Neural cell (in vitro differentiated cells): Measurements from ENCODE around the gene BCL2L15. TPM values are rescaled to one million over a fixed set of nuclear protein-coding genes. Genes with fewer than 3 reads are reported as not detected.

Experiments used
- H2AFZ ChIP-seq: fragments of 200-600, 300-800 bp; sonication (generic), shearing (Covaris generic); 2 replicates; pipeline ENCODE4 v1.6.0; 2014; ENCODE audit warnings: low read depth, mild to moderate bottlenecking, antibody characterized with exemption, low read length, moderate library complexity
- H3F3A ChIP-seq: fragments of 200-600 bp; shearing (Covaris generic); 2 replicates; pipeline ENCODE4 v1.6.1; 2016; ENCODE audit warnings: mild to moderate bottlenecking, moderate library complexity, mixed read lengths, antibody characterized with exemption, low read length; ENCODE audit not compliant: insufficient read depth, poor library complexity, severe bottlenecking
- H3K27ac ChIP-seq: fragments of 200-600, 300-800 bp; sonication (generic), shearing (Covaris generic); 2 replicates; pipeline ENCODE4 v1.5.1; 2014; ENCODE audit warnings: mild to moderate bottlenecking, low read length, moderate library complexity
- H3K27me3 ChIP-seq: fragments of 300-800, 200-600 bp; sonication (generic), shearing (Covaris generic); 2 replicates; pipeline ENCODE4 v1.6.0; 2014; ENCODE audit warnings: mild to moderate bottlenecking, low read depth, low read length, moderate library complexity; ENCODE audit not compliant: insufficient read depth
- H3K36me3 ChIP-seq: fragments of 300-800, 200-600 bp; sonication (generic), shearing (Covaris generic); 2 replicates; pipeline ENCODE4 v1.5.1; 2014; ENCODE audit warnings: mild to moderate bottlenecking, antibody characterized with exemption, low read length, moderate library complexity; ENCODE audit not compliant: insufficient read depth
- H3K4me2 ChIP-seq: fragments of 300-800, 200-600 bp; sonication (generic), shearing (Covaris generic); 2 replicates; pipeline ENCODE4 v1.6.0; 2014; ENCODE audit warnings: mild to moderate bottlenecking, low read length
- H3K4me3 ChIP-seq: fragments of 300-800, 200-600 bp; sonication (generic), shearing (Covaris generic); 2 replicates; pipeline ENCODE4 v1.5.1; 2014; ENCODE audit warnings: mild to moderate bottlenecking, low read length, moderate library complexity
- H3K79me2 ChIP-seq: fragments of 200-600 bp; shearing (Covaris generic); replicated peaks from 2 replicates; pipeline ENCODE4 v1.6.0; 2014; ENCODE audit warnings: mild to moderate bottlenecking, low read length, moderate library complexity; ENCODE audit not compliant: insufficient read depth
- H3K9ac ChIP-seq: fragments of 300-800, 200-600 bp; sonication (generic), shearing (Covaris generic); 2 replicates; pipeline ENCODE4 v1.6.1; 2016; ENCODE audit warnings: mild to moderate bottlenecking, low read length, mixed read lengths
- H3K9me2 ChIP-seq: fragments of 200-600 bp; shearing (Covaris generic); 2 replicates; pipeline ENCODE4 v1.6.1; 2016; ENCODE audit warnings: mild to moderate bottlenecking, low read length, mixed read lengths; ENCODE audit not compliant: insufficient read depth
- H3K9me3 ChIP-seq: fragments of 200-600, 300-800 bp; sonication (generic), shearing (Covaris generic); 2 replicates; pipeline ENCODE4 v1.6.1; 2016; ENCODE audit warnings: mild to moderate bottlenecking, mixed run types, low read length, moderate library complexity, mixed read lengths
- H4K20me1 ChIP-seq: fragments of 200-600 bp; shearing (Covaris generic); 2 replicates; pipeline ENCODE4 v1.6.1; 2016; ENCODE audit warnings: mild to moderate bottlenecking, mixed run types; ENCODE audit not compliant: insufficient read depth
- CTCF ChIP-seq: fragments of 450-650 bp; IDR thresholded peaks from 2 replicates; pipeline ENCODE4 v1.5.1; 2014; ENCODE audit warnings: antibody characterized with exemption, mild to moderate bottlenecking, moderate library complexity; ENCODE audit not compliant: poor library complexity, severe bottlenecking
- EP300 ChIP-seq: fragments of 450-650 bp; conservative IDR thresholded peaks from 2 replicates; pipeline ENCODE4 v1.6.1; 2014; ENCODE audit warnings: antibody characterized with exemption, mild to moderate bottlenecking, moderate library complexity; ENCODE audit not compliant: poor library complexity, severe bottlenecking
- EZH2 ChIP-seq: fragments of 200-600, 300-800 bp; shearing (Covaris generic), sonication (generic); IDR thresholded peaks from 2 replicates; pipeline ENCODE4 v1.6.1; 2014; ENCODE audit warnings: antibody characterized with exemption, low read length, borderline replicate concordance, mild to moderate bottlenecking; ENCODE audit not compliant: insufficient read depth, poor library complexity, severe bottlenecking
- MXI1 ChIP-seq: fragments of 450-650 bp; conservative IDR thresholded peaks from 2 replicates; pipeline ENCODE4 v1.6.1; 2014; ENCODE audit warnings: antibody characterized with exemption, mild to moderate bottlenecking; ENCODE audit not compliant: poor library complexity, severe bottlenecking
- POLR2AphosphoS5 ChIP-seq: IDR thresholded peaks from 2 replicates; pipeline ENCODE4 v1.6.1; 2012
- RAD21 ChIP-seq: fragments of 450-650 bp; conservative IDR thresholded peaks from 2 replicates; pipeline ENCODE4 v1.6.1; 2014; ENCODE audit warnings: antibody characterized with exemption, mild to moderate bottlenecking, moderate library complexity
- REST ChIP-seq: IDR thresholded peaks from 2 replicates; pipeline ENCODE4 v1.6.1; 2012; ENCODE audit warnings: borderline replicate concordance
- SMC3 ChIP-seq: fragments of 450-650 bp; conservative IDR thresholded peaks from 2 replicates; pipeline ENCODE4 v1.6.1; 2014; ENCODE audit warnings: antibody characterized with exemption, mild to moderate bottlenecking, moderate library complexity; ENCODE audit not compliant: poor library complexity
- TAF1 ChIP-seq: IDR thresholded peaks from 2 replicates; pipeline ENCODE4 v1.6.1; 2012; ENCODE audit warnings: low read depth
- polyA plus RNA-seq: library from polyadenylated mRNA; depleted of rRNA; stranded (reverse); fragments of >200 nt; gene quantifications from 2 replicates; pipeline ENCODE4 v1.2.3, GENCODE V29; 2014

Gene BCL2L15
- polyA plus RNA-seq, 1 donor from 2014 or later, result 4.7 TPM

GRCh38 chr1:113876176-113876575 is 11.2 kb downstream of the BCL2L15 start:
- Histone ChIP-seq H3K4me2 (no peak overlapping the region), H3K9me2 (no peaks in the 10 kb centered on the region), H3F3A (no peaks in the 10 kb centered on the region), H3K27ac (no peak overlapping the region), H3K4me3 (no peak overlapping the region), H4K20me1 (no peaks in the 10 kb centered on the region), H3K79me2 (no peaks in the 10 kb centered on the region), H3K9me3 (no peaks in the 10 kb centered on the region), H3K9ac (no peak overlapping the region), H2AFZ (no peak overlapping the region), H3K27me3 (no peaks in the 10 kb centered on the region), H3K36me3 (no peaks in the 10 kb centered on the region)
- TF ChIP-seq EP300 (no peak), POLR2AphosphoS5 (no peak), EZH2 (no peak), MXI1 (no peak), TAF1 (no peak), RAD21 (no peak), SMC3 (no peak), REST (no peak), CTCF (no peak)

GRCh38 chr1:113875714-113876113 is 11.7 kb downstream of the BCL2L15 start:
- Histone ChIP-seq H3K79me2 (no peaks in the 10 kb centered on the region), H3K4me3 (no peak overlapping the region), H3K27ac (no peak overlapping the region), H3K36me3 (no peaks in the 10 kb centered on the region), H3K9me3 (no peaks in the 10 kb centered on the region), H2AFZ (no peak overlapping the region), H3K9ac (no peak overlapping the region), H3K27me3 (no peaks in the 10 kb centered on the region), H3F3A (no peaks in the 10 kb centered on the region), H3K9me2 (no peaks in the 10 kb centered on the region), H3K4me2 (no peak overlapping the region), H4K20me1 (no peaks in the 10 kb centered on the region)
- TF ChIP-seq CTCF (no peak), REST (no peak), POLR2AphosphoS5 (no peak), MXI1 (no peak), TAF1 (no peak), EZH2 (no peak), EP300 (no peak), RAD21 (no peak), SMC3 (no peak)
